Measurements from ENCODE around the gene TRIM45. TPM values are rescaled to one million over a fixed set of nuclear protein-coding genes. Genes with fewer than 3 reads are reported as not detected.

TRIM45 gene
- total RNA-seq, 1 donor: 1.7 TPM

- no peak for TF ChIP-seq CTCF (IDR thresholded peaks at IDR 0.05; ENCODE audit: insufficient read depth, low read depth, low read length)
- no peak overlapping the region for H3K4me3 ChIP-seq (ENCODE audit: low read depth, low read length)
- no peak for DNase-seq (ENCODE audit: low read depth)
Observed at GRCh38 chr1:117135329-117135728, 13.8 kb upstream of the TRIM45 start.

- DNase-seq (ENCODE audit: low read depth): no peak
- no peak overlapping the region for H3K4me3 ChIP-seq (ENCODE audit: low read depth, low read length)
- no peak for TF ChIP-seq CTCF (IDR thresholded peaks at IDR 0.05; ENCODE audit: insufficient read depth, low read depth, low read length)
Observed at GRCh38 chr1:117130526-117130925, 9.0 kb upstream of the TRIM45 start.

GRCh38 chr1:117128323-117129079 lies 7.0 kb upstream of the TRIM45 start:
- H3K4me3 ChIP-seq (ENCODE audit: low read depth, low read length): no peak overlapping the region
- peak; percentile 49 for TF ChIP-seq CTCF (IDR thresholded peaks at IDR 0.05; ENCODE audit: insufficient read depth, low read depth, low read length)
- DNase-seq (ENCODE audit: low read depth): peak; percentile 57

GRCh38 chr1:117127795-117128194 lies 6.2 kb upstream of the TRIM45 start:
- TF ChIP-seq CTCF (IDR thresholded peaks at IDR 0.05; ENCODE audit: insufficient read depth, low read depth, low read length): no peak
- H3K4me3 ChIP-seq (ENCODE audit: low read depth, low read length): no peak overlapping the region
- peak; percentile 35 for DNase-seq (ENCODE audit: low read depth)

GRCh38 chr1:117124661-117125060 lies 3.1 kb upstream of the TRIM45 start:
- TF ChIP-seq CTCF (IDR thresholded peaks at IDR 0.05; ENCODE audit: insufficient read depth, low read depth, low read length): no peak
- no peak overlapping the region for H3K4me3 ChIP-seq (ENCODE audit: low read depth, low read length)
- DNase-seq (ENCODE audit: low read depth): no peak

GRCh38 chr1:117123274-117123673 lies 1.7 kb upstream of the TRIM45 start:
- no peak overlapping the region for H3K4me3 ChIP-seq (ENCODE audit: low read depth, low read length)
- no peak for DNase-seq (ENCODE audit: low read depth)
- no peak for TF ChIP-seq CTCF (IDR thresholded peaks at IDR 0.05; ENCODE audit: insufficient read depth, low read depth, low read length)

Data from fibroblast of villous mesenchyme (primary cell).